ENCODE results near the gene PLCXD3.
"Not testable (repeated sequence)": the region's sequence is repeated elsewhere in the genome, so short reads cannot be mapped to it uniquely, and the experiment has no call there.

The PLCXD3 gene

GRCh38 chr5:41485533-41485932 is 24.9 kb downstream of the PLCXD3 start:
- DNase-seq: no peak

DNA sequence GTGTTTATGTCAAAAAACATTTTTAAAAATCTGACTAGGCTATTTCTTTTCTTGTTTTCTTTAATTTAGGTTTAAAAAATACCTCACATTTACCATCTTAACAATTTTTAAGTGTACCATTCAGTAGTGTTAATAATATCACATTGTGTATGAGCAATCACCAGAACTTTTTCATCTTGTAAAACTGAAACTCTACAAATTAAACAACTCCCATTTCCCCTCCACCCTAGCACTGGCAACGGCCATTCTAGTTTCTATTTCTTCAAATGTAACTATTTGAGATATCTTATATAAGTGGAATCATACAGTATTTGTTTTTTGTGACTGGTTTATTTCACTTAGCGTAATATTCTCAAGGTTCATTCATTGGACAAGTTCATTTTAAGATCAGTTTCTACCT is 27.7 kb downstream of the PLCXD3 start:
- no peak for DNase-seq

GRCh38 chr5:41482173-41482572 is 28.2 kb downstream of the PLCXD3 start:
- no peak for DNase-seq

DNA sequence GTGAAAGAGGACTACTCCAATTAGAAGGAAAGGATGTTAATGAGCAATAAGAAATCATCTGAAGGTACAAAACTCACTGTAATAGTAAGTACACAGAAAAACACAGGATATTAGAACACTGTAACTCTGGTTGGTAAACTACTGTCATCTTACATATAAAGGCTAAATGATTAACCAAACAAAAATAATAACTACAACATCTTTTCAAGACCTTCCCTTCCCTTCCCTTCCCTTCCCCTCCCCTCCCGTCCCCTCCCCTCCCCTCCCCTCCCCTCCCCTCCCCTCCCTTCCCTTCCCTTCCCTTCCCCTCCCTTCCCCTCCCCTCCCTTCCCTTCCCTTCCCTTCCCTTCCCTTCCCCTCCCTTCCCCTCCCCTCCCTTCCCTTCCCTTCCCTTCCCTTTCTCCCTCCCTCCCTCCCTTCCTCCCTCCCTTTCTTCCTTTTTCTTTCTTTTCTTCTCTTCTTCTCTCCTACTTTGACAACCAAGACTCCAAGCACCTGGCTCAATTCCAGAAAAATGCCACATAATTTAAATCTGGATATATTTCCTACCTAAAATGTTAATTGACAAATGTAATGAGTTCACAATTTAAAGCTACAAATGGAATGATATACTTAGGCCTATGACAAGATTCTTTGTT is 38.7 kb downstream of the PLCXD3 start:
- DNase-seq: not testable (repeated sequence)

GRCh38 chr5:41465493-41466171 is 44.8 kb downstream of the PLCXD3 start:
- DNase-seq: no peak

DNA sequence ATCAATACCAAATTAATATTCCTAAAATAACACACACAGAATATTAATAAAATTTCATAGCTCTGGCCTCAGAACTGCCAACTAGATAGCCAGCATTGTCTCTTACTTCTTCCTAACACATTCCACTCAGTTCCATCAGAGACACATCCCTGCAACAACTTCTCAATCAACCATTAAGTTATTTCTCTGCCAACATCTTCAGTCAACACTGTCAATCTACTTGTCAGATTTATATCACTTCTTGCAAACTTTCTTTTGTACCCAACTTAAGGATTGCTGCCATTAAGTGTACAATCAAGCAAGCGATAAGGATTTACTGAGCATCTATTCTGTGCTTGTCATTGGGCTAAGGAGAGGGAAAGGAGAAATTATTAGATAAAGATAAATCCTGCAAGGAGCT is 50.8 kb downstream of the PLCXD3 start:
- no peak for DNase-seq

- DNase-seq: no peak
These were observed 53.3 kb downstream of the PLCXD3 start for GRCh38 chr5:41457094-41457493.

GRCh38 chr5:41452506-41452905 is 57.9 kb downstream of the PLCXD3 start:
- DNase-seq: no peak

- no peak for DNase-seq
These were observed 62.5 kb downstream of the PLCXD3 start for GRCh38 chr5:41447650-41448510.

- DNase-seq: no peak
These were observed 64.4 kb downstream of the PLCXD3 start for GRCh38 chr5:41445937-41446563.

- DNase-seq: no peak
These were observed 75.1 kb downstream of the PLCXD3 start for GRCh38 chr5:41435276-41435675.

GRCh38 chr5:41433552-41434181 is 76.7 kb downstream of the PLCXD3 start:
- no peak for DNase-seq

DNA sequence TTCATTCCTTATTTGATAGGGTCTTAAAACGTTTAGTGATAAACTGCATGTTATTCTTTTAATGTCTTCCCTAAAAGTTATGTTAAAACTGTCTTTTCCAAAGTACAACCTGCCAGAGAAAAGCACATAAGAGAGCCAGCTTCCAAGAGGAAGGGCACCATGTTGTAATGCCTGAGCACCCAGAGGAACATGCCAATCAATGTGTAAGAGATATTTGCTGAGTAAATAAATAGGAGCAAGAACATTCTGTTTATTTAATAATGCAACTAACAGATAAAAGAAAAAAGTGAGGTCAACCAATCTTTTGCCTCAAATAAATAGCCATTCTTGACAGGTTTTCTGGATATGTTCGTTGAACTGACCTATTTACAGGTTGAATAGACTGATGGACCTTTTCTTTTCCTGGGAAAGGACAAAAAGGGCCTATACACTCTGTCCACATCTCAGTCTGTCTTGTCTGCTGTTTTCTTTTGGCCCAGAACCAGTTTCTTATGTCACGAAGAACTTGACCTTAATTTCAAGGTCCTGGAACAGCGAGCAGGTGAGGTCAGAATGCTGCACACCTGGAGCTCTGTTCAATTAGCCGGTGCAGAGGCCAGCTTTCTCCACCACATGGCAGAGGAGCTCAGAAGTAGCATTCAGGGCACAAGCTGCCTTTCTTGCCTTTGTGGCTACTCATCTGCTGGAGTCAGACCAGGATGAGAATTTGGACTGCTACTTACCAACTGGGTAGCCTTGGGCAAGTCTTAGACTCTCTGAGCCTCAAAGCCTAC is 77.7 kb downstream of the PLCXD3 start:
- DNase-seq: no peak

GRCh38 chr5:41427505-41427904 is 82.9 kb downstream of the PLCXD3 start:
- DNase-seq: no peak

GRCh38 chr5:41425736-41426135 is 84.7 kb downstream of the PLCXD3 start:
- DNase-seq: no peak

GRCh38 chr5:41420492-41421067 is 89.8 kb downstream of the PLCXD3 start:
- DNase-seq: no peak

GRCh38 chr5:41418220-41419031 is 92.0 kb downstream of the PLCXD3 start:
- DNase-seq: no peak

DNA sequence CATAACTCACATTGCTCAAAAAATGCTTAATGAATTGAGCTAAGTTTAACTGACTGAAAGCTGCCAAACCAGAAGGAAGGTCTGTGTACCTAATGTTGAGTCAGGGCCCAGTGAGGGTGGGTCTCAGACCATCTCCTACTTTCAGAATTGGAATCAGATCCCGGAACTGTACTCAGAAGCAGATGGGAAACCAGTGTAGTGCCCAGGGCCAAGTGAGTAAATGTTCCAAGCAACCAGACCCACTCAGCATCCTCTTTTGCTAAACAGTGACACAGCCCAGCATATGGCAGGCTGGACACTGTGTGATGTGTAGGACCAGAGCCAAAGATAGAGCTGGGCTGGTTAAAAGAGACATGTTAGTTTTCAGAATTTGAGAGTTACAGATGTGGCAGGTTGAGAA is 94.1 kb downstream of the PLCXD3 start:
- no peak for DNase-seq

- DNase-seq: no peak
These were observed 95.2 kb downstream of the PLCXD3 start for GRCh38 chr5:41415242-41415641.

- no peak for DNase-seq
These were observed 95.8 kb downstream of the PLCXD3 start for GRCh38 chr5:41414598-41414997.

DNA sequence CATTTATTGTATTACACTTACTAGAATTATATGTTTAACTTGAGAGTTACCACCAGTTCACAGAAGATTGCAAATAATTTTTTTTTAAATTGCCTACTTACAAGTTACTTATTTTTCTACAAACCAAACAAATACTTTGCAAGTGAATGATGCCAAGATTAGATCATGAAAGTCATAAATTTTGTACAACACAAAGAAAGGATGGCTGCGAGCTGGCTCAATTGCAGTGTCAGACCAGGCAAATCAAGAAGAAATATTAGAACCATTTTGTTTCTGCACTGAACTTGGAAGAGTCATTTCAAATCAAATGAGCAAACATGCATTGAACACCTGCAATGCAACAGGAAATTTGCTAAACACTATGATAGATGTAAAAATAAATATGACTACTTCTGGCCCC is 97.3 kb downstream of the PLCXD3 start:
- no peak for DNase-seq

Measured in activated CD4-positive, alpha-beta T cell treated with anti-CD3 and anti-CD28 coated beads for 1 hour (primary cell).